HCT116 (cell line): ENCODE results near the gene ROBO1. TPM values are rescaled to one million over a fixed set of nuclear protein-coding genes. Genes with fewer than 3 reads are reported as not detected.

Experiments used
- ATAC-seq: fragments of 200-7000 bp; cut with Tn5 transposase; 2 replicates; pipeline ENCODE4 v1.9.1; 2020; ENCODE audit warnings: mild to moderate bottlenecking, moderate library complexity
- BruUV-seq: library from RNA; stranded (reverse); fragments of 400-500 nt; replicated peaks from 2 replicates; lab custom pipeline; 2021; lab: Mats Ljungman, UMichigan
- CTCF ChIA-PET: fragments of 300-600 bp; sonication (Branson Sonifier 250); formaldehyde crosslinking; loops from one replicate; lab custom pipeline; 2021; ENCODE audit warnings: antibody characterized with exemption; lab: Charles Lee
- POLR2A ChIA-PET: fragments of 300-600, 350-600 bp; sonication (Branson Sonifier 250); formaldehyde crosslinking; loops from one replicate; lab custom pipeline; 2021; ENCODE audit warnings: antibody characterized with exemption; lab: Charles Lee
- RAD21 ChIA-PET, 2 experiments: fragments of 300-600 bp; sonication (Branson Sonifier 250); formaldehyde crosslinking; loops; one replicate each; lab custom pipeline; 2023; ENCODE audit warnings: low total read pairs in 2 of 2; ENCODE audit not compliant: uncharacterized antibody in 2 of 2, unreplicated experiment in 2 of 2, low non-redundant PET in 1 of 2; lab: Charles Lee
- DNase-seq: peaks from one replicate; pipeline ENCODE4 v3.0.0-alpha.2; 2010; ENCODE audit warnings: low read depth, low spot score
- H2AFZ ChIP-seq: fragments of 200-600 bp; shearing (Covaris generic), sonication (generic); 2 replicates; pipeline ENCODE4 v1.6.1; 2017; ENCODE audit warnings: low read depth, mixed run types, mixed read lengths, antibody characterized with exemption, low read length; ENCODE audit not compliant: poor library complexity, severe bottlenecking
- H3K27ac ChIP-seq: 2 replicates; pipeline ENCODE4 v1.5.1; 2012; ENCODE audit warnings: low read depth, low read length
- H3K27me3 ChIP-seq: fragments of 200-600 bp; sonication (generic); 2 replicates; pipeline ENCODE4 v1.6.1; 2016; ENCODE audit warnings: mixed run types, low read length, mixed read lengths; ENCODE audit not compliant: insufficient read depth
- H3K36me3 ChIP-seq, 2 experiments: fragments of 200-500 bp in 1 of 2; fragments of 200-600 bp in 1 of 2; sonication (Bioruptor generic) in 1 of 2; sonication (generic) in 1 of 2; 2 replicates each; pipeline versions ENCODE4 v1.5.1 to v1.6.1; 2014 to 2016; ENCODE audit warnings: low read length in 2 of 2, inconsistent platforms in 1 of 2, mixed read lengths in 1 of 2, mixed run types in 1 of 2; ENCODE audit not compliant: insufficient read depth in 2 of 2, control insufficient read depth in 1 of 2
- H3K4me1 ChIP-seq, 2 experiments: fragments of 200-600 bp in 1 of 2; sonication (generic) in 1 of 2; 2 replicates each; pipeline versions ENCODE4 v1.5.1 to v1.6.1; 2012 to 2017; ENCODE audit warnings: low read length in 2 of 2, inconsistent platforms in 1 of 2, mild to moderate bottlenecking in 1 of 2, mixed read lengths in 1 of 2, mixed run types in 1 of 2, moderate library complexity in 1 of 2; ENCODE audit not compliant: insufficient read depth in 2 of 2, control insufficient read depth in 1 of 2
- H3K4me2 ChIP-seq: fragments of 200-600 bp; sonication (generic); 2 replicates; pipeline ENCODE4 v1.6.1; 2017; ENCODE audit warnings: mixed run types, low read length, mixed read lengths
- H3K4me3 ChIP-seq, 2 experiments: fragments of 200-600 bp in 1 of 2; sonication (generic) in 1 of 2; replicated peaks in 1 of 2; 2 replicates each; pipeline ENCODE4 v1.5.1; 2011 to 2016; ENCODE audit warnings: low read length in 2 of 2, control low read depth in 1 of 2, low read depth in 1 of 2, mild to moderate bottlenecking in 1 of 2, mixed read lengths in 1 of 2, mixed run types in 1 of 2
- H3K79me2 ChIP-seq: fragments of 200-600 bp; sonication (generic); 2 replicates; pipeline ENCODE4 v1.6.1; 2017; ENCODE audit warnings: mild to moderate bottlenecking, mixed run types, low read length, moderate library complexity, mixed read lengths; ENCODE audit not compliant: insufficient read depth
- H3K9ac ChIP-seq: fragments of 200-600 bp; sonication (generic); 2 replicates; pipeline ENCODE4 v1.6.1; 2016; ENCODE audit warnings: low read length, mixed read lengths
- H3K9me2 ChIP-seq: fragments of 200-600 bp; sonication (generic), shearing (Covaris generic); 2 replicates; pipeline ENCODE4 v1.6.1; 2017; ENCODE audit warnings: mixed run types, mild to moderate bottlenecking, moderate library complexity; ENCODE audit not compliant: insufficient read depth
- H3K9me3 ChIP-seq, 2 experiments: fragments of 200-500 bp in 1 of 2; fragments of 200-600 bp in 1 of 2; sonication (Bioruptor generic) in 1 of 2; sonication (generic) in 1 of 2; 2 replicates each; pipeline ENCODE4 v1.6.1; 2014 to 2017; ENCODE audit warnings: low read length in 2 of 2, mixed read lengths in 2 of 2, inconsistent platforms in 1 of 2, low read depth in 1 of 2, mild to moderate bottlenecking in 1 of 2, mixed run types in 1 of 2, moderate library complexity in 1 of 2; ENCODE audit not compliant: control insufficient read depth in 1 of 2, insufficient read depth in 1 of 2
- H4K20me1 ChIP-seq: fragments of 200-600 bp; sonication (generic), shearing (Covaris generic); 2 replicates; pipeline ENCODE4 v1.6.1; 2017; ENCODE audit warnings: mixed run types, mild to moderate bottlenecking, moderate library complexity; ENCODE audit not compliant: insufficient read depth
- CBX3 ChIP-seq: IDR thresholded peaks from 2 replicates; pipeline ENCODE4 v1.6.1; 2012; ENCODE audit warnings: low read depth
- CEBPB ChIP-seq: IDR thresholded peaks from 2 replicates; pipeline ENCODE4 v1.6.1; 2012; ENCODE audit warnings: low read depth
- CTCF ChIP-seq, 3 experiments: fragments of 200-600 bp in 1 of 3; sonication (generic) in 1 of 3; IDR thresholded peaks in 2 of 3; conservative IDR thresholded peaks in 1 of 3; 2 replicates each; pipeline ENCODE4 v1.5.1; 2012 to 2017; ENCODE audit warnings: low read depth in 2 of 3, low read length in 2 of 3, antibody characterized with exemption in 1 of 3, borderline replicate concordance in 1 of 3, control low read depth in 1 of 3, mild to moderate bottlenecking in 1 of 3, mixed read lengths in 1 of 3, mixed run types in 1 of 3, moderate library complexity in 1 of 3; ENCODE audit not compliant: insufficient read depth in 1 of 3
- EGR1 ChIP-seq: IDR thresholded peaks from 2 replicates; pipeline ENCODE4 v1.6.1; 2012; ENCODE audit warnings: low read depth
- EZH2phosphoT487 ChIP-seq: fragments of 200-600 bp; IDR thresholded peaks from 2 replicates; pipeline ENCODE4 v1.6.1; 2018; ENCODE audit warnings: antibody characterized with exemption, borderline replicate concordance
- FOSL1 ChIP-seq: IDR thresholded peaks from 2 replicates; pipeline ENCODE4 v1.6.1; 2012; ENCODE audit warnings: low read depth
- JUND ChIP-seq: IDR thresholded peaks from 2 replicates; pipeline ENCODE4 v1.6.1; 2012
- MAX ChIP-seq: IDR thresholded peaks from 2 replicates; pipeline ENCODE4 v1.6.1; 2012
- POLR2A ChIP-seq: IDR thresholded peaks from 2 replicates; pipeline ENCODE4 v1.7.0; 2011; ENCODE audit warnings: borderline replicate concordance; ENCODE audit not compliant: insufficient read depth, insufficient read length; ENCODE audit errors: extremely low read depth
- POLR2AphosphoS5 ChIP-seq: IDR thresholded peaks from 2 replicates; pipeline ENCODE4 v1.6.1; 2011; ENCODE audit warnings: mild to moderate bottlenecking, low read depth, low read length, moderate library complexity
- RAD21 ChIP-seq: IDR thresholded peaks from 2 replicates; pipeline ENCODE4 v1.6.1; 2012; ENCODE audit warnings: low read depth, mild to moderate bottlenecking
- SP1 ChIP-seq: IDR thresholded peaks from 2 replicates; pipeline ENCODE4 v1.6.1; 2012; ENCODE audit warnings: low read depth
- TCF7L2 ChIP-seq: IDR thresholded peaks from 2 replicates; pipeline ENCODE4 v1.7.0; 2011; ENCODE audit warnings: borderline replicate concordance, inconsistent platforms; ENCODE audit not compliant: insufficient read depth, insufficient read length; ENCODE audit errors: extremely low read depth
- ZBTB33 ChIP-seq: IDR thresholded peaks from 2 replicates; pipeline ENCODE4 v1.6.1; 2011; ENCODE audit warnings: mild to moderate bottlenecking, low read length, moderate library complexity; ENCODE audit not compliant: insufficient replicate concordance; ENCODE audit errors: extremely low read depth
- ZFX ChIP-seq: fragments of 450-650 bp; IDR thresholded peaks from 2 replicates; pipeline ENCODE4 v1.6.1; 2017
- intact Hi-C: fragments of 100-400 bp; cut with micrococcal nuclease; formaldehyde crosslinking; loops from 2 replicates; pipeline ENCODE4 v1.10.0; 2022
- total RNA-seq: library from RNA; stranded (reverse); gene quantifications from one replicate; pipeline ENCODE4 v1.2.1, GENCODE V29; 2021; ENCODE audit not compliant: unreplicated experiment

ROBO1 gene
- total RNA-seq, 1 experiment from 2014 or later, result 0.27 TPM

GRCh38 chr3:78737988-78738387 lies 1029.8 kb downstream of the ROBO1 start:
- Histone ChIP-seq H3K4me3 (no peak overlapping the region), H3K9me3 (peaks cover 0 to 4% of the 10 kb centered on the region in 2 experiments; a peak in 2 of 4 replicates), H3K9me2 (no peaks in the 10 kb centered on the region), H3K4me2 (no peak overlapping the region), H3K27me3 (no peaks in the 10 kb centered on the region), H3K4me1 (no peaks in the 10 kb centered on the region), H3K79me2 (no peaks in the 10 kb centered on the region), H3K36me3 (no peaks in the 10 kb centered on the region), H3K9ac (no peak overlapping the region), H3K27ac (no peak overlapping the region), H2AFZ (no peak overlapping the region), H4K20me1 (no peaks in the 10 kb centered on the region)
- intact Hi-C loops, result no loop called here
- ChIA-PET RAD21 (no interaction called here), POLR2A (no interaction called here), CTCF (no interaction called here)
- ATAC-seq (no peak), DNase-seq (no peak)
- TF ChIP-seq ZFX (no peak), MAX (no peak), EZH2phosphoT487 (no peak), CTCF (IDR thresholded peaks at IDR 0.05 in 2 of 3, conservative IDR thresholded peaks at IDR 0.05 in 1 of 3; ENCODE audit: borderline replicate concordance in 1 of 3, insufficient read depth in 1 of 3, low read depth in 2 of 3, low read length in 2 of 3) (no peak), TCF7L2 (peak; percentile 71), RAD21 (no peak)
- BruUV-seq, result no TSS peak

GRCh38 chr3:78736863-78737262 lies 1030.9 kb downstream of the ROBO1 start:
- ChIA-PET RAD21 (no interaction called here), POLR2A (no interaction called here), CTCF (no interaction called here)
- Histone ChIP-seq H3K4me2 (no peak overlapping the region), H3K79me2 (no peaks in the 10 kb centered on the region), H3K36me3 (no peaks in the 10 kb centered on the region), H3K4me1 (no peaks in the 10 kb centered on the region), H3K4me3 (no peak overlapping the region), H4K20me1 (no peaks in the 10 kb centered on the region), H3K27ac (no peak overlapping the region), H3K9me3 (peaks cover 3 to 4% of the 10 kb centered on the region in 2 experiments; a peak in 2 of 4 replicates), H3K9me2 (no peaks in the 10 kb centered on the region), H2AFZ (no peak overlapping the region), H3K9ac (no peak overlapping the region), H3K27me3 (no peaks in the 10 kb centered on the region)
- intact Hi-C loops, result no loop called here
- ATAC-seq (no peak), DNase-seq (no peak)
- BruUV-seq, result no TSS peak
- no peak for TF ChIP-seq CEBPB
- TF ChIP-seq EGR1, result no peak
- no peak for TF ChIP-seq JUND
- TF ChIP-seq RAD21, result no peak
- no peak for TF ChIP-seq CTCF (IDR thresholded peaks at IDR 0.05 in 2 of 3, conservative IDR thresholded peaks at IDR 0.05 in 1 of 3; ENCODE audit: borderline replicate concordance in 1 of 3, insufficient read depth in 1 of 3, low read depth in 2 of 3, low read length in 2 of 3)
- TF ChIP-seq ZBTB33, result no peak
- no peak for TF ChIP-seq CBX3
- no peak for TF ChIP-seq POLR2A
- TF ChIP-seq SP1, result no peak
- TF ChIP-seq EZH2phosphoT487, result no peak
- no peak for TF ChIP-seq FOSL1
- no peak for TF ChIP-seq POLR2AphosphoS5
